ENCODE results near the gene KDM6A.
"Not testable (repeated sequence)": the region's sequence is repeated elsewhere in the genome, so short reads cannot be mapped to it uniquely, and the experiment has no call there.

KDM6A gene

DNA sequence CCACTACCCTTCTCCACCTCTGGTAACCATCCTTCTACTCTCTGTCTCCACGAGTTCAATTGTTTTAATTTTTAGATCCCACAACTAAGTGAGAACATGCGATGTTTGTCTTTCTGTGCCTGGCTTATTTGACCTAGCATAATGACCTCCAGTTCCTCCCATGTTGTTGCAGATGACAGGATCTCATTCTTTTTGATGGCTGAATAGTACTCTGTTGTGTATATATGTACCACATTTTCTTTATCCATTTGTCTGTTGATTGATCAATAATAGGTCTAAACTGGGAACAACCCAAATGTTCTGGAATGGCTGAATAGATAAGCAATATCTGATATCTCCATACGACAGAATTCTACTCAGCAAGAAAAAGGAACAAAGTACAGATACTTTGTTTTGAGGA lies 260.5 kb downstream of the KDM6A start:
- no peak for DNase-seq

- no peak for DNase-seq
Observed at GRCh38 chrX:45134315-45134731, 261.3 kb downstream of the KDM6A start.

DNA sequence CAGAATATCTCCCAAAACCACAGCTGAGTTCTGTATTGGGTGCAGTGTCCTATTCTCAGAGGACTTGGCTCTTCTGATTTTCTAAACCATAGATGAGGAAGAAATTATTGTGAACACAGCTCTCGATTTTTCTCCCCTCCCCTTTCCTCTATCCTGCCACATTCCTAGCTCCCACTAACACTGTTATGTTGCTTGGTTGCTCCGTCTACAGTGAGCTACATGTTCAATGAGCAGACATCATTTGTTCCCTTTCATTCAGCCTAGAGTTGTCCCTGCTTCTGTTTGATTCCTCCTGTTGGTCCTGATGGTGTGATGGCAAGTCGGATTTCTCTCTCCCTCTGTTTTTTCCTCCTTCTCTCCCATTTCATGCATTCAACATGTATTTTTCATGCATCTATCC lies 261.8 kb downstream of the KDM6A start:
- no peak for DNase-seq

- DNase-seq = not testable (repeated sequence)
Observed at GRCh38 chrX:45135391-45136075, 262.5 kb downstream of the KDM6A start.

GRCh38 chrX:45137531-45137930 lies 264.5 kb downstream of the KDM6A start:
- DNase-seq = no peak

DNA sequence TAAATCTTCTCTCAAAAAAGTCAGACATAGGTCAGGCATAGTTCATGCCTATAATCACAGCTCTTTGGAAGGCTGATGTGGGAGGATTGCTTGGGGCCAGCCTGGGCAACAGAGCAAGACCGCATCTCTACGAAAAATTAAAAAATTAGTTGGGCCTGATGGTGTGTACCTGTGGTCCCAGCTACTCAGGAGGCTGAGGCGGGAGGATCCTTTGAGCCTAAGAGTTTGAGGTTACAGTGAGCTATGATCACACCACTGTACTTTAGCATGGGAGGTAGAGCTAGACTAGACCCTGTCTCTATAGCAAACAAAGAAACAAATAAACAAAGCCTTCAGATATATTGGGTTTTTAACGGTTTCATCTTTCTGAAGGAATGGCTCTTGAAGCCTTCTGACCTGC lies 265.5 kb downstream of the KDM6A start:
- DNase-seq = no peak

DNA sequence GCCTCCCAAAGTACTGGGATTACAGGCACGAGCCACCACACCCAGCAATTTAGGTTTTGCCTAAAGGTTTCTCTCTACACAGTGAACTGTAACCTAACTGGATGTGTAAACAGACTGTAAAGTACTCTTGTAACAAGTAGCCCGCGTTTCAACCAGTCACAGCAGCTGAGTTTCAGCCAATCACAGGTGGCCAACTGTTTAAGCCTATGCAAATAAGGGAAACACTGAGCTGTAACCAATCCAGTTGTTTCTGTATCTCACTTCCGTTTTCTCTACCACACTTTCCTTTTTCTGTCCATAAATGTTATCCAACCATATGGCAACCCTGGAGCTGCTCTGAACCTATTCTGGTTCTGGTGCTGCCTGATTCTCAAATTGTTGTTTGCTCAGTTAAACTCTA lies 267.8 kb downstream of the KDM6A start:
- DNase-seq = no peak

- no peak for DNase-seq
Observed at GRCh38 chrX:45142185-45142584, 269.2 kb downstream of the KDM6A start.

DNA sequence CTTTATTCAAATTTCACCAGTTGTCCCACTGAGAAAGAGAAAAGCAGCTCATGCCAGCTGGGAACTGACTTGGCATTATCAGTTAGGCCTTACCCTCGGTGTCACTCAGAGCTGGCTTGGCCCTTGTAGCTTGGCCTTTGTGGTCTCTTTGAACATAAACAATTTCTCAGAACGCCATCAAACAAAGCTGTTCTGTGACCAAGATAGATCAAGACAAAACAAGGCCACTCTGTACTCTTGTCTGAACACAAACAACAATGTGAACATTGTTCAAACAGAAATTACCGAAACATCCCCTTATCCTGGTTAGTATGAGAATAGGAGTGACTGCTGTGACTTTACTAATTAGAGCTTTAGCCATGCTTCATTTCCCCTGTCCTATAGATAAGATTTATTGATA lies 270.5 kb downstream of the KDM6A start:
- no peak for DNase-seq

GRCh38 chrX:45145492-45146215 lies 272.7 kb downstream of the KDM6A start:
- DNase-seq = no peak

DNA sequence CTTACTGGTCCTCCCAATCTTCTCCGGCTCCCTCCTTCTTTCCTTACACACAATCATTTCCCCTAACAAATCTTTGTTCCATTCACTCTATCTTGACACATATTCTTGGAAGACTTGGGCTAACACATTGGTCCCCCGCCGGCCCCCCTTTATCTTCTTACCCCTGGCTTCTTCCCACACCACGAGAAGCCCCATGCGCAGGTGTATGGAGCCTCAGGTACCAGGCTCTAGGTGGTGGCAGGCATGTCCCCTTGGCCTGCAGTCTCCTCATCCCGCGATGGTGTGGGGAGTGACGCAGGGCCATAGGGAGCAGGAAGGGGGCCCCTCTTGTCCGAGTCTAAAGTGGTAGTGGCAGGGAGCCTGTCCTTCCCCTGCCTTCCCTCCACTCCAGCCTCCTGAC lies 277.8 kb downstream of the KDM6A start:
- no peak for DNase-seq

- no peak for DNase-seq
Observed at GRCh38 chrX:45154033-45154360, 281.0 kb downstream of the KDM6A start.

GRCh38 chrX:45154462-45154861 lies 281.5 kb downstream of the KDM6A start:
- no peak for DNase-seq

GRCh38 chrX:45157647-45158046 lies 284.7 kb downstream of the KDM6A start:
- DNase-seq = no peak

All from activated CD8-positive, alpha-beta memory T cell treated with anti-CD3 and anti-CD28 coated beads, Interleukin-2, amount 50 U/mL, for 48 hours (primary cell).